Hepatocyte (in vitro differentiated cells): ENCODE data around the gene PCDHB13. TPM values are rescaled to one million over a fixed set of nuclear protein-coding genes. Genes with fewer than 3 reads are reported as not detected.
"Not testable (repeated sequence)": the region's sequence is repeated elsewhere in the genome, so short reads cannot be mapped to it uniquely, and the experiment has no call there.

Experiments
- DNase-seq: peaks from one replicate; pipeline ENCODE4 v3.0.0-alpha.2; 2016; ENCODE audit warnings: low spot score
- H2AFZ ChIP-seq: fragments of 200-600 bp; sonication (generic); 2 replicates; pipeline ENCODE4 v1.6.0; 2016; ENCODE audit warnings: antibody characterized with exemption, mild to moderate bottlenecking
- H3K27ac ChIP-seq: fragments of 200-600 bp; sonication (generic); 2 replicates; pipeline ENCODE4 v1.5.1; 2016; ENCODE audit warnings: mild to moderate bottlenecking
- H3K27me3 ChIP-seq: fragments of 200-600 bp; sonication (generic); 2 replicates; pipeline ENCODE4 v1.6.1; 2016
- H3K36me3 ChIP-seq: fragments of 200-600 bp; sonication (generic); replicated peaks from 2 replicates; pipeline ENCODE4 v1.5.1; 2016; ENCODE audit warnings: low read depth; ENCODE audit not compliant: insufficient read depth
- H3K4me1 ChIP-seq: fragments of 200-600 bp; sonication (generic); 2 replicates; pipeline ENCODE4 v1.5.1; 2016; ENCODE audit warnings: mild to moderate bottlenecking, moderate library complexity; ENCODE audit not compliant: insufficient read depth
- H3K4me2 ChIP-seq: fragments of 200-600 bp; sonication (generic); 2 replicates; pipeline ENCODE4 v1.6.0; 2016
- H3K4me3 ChIP-seq: fragments of 200-600 bp; sonication (generic); 2 replicates; pipeline ENCODE4 v1.5.1; 2016; ENCODE audit warnings: mild to moderate bottlenecking
- H3K79me2 ChIP-seq: fragments of 200-600 bp; sonication (generic); 2 replicates; pipeline ENCODE4 v1.6.0; 2017; ENCODE audit warnings: mild to moderate bottlenecking
- H3K9me2 ChIP-seq: fragments of 200-600 bp; sonication (generic); replicated peaks from 2 replicates; pipeline ENCODE4 v1.6.0; 2017; ENCODE audit warnings: mild to moderate bottlenecking; ENCODE audit not compliant: insufficient read depth
- H3K9me3 ChIP-seq: fragments of 200-600 bp; sonication (generic); 2 replicates; pipeline ENCODE4 v1.5.1; 2016; ENCODE audit warnings: low read depth, mild to moderate bottlenecking
- H4K20me1 ChIP-seq: fragments of 200-600 bp; sonication (generic); 2 replicates; pipeline ENCODE4 v1.6.0; 2016; ENCODE audit warnings: mild to moderate bottlenecking; ENCODE audit not compliant: insufficient read depth, poor library complexity, severe bottlenecking
- CTCF ChIP-seq: fragments of 200-600 bp; sonication (generic); IDR thresholded peaks from 2 replicates; pipeline ENCODE4 v1.5.1; 2016; ENCODE audit warnings: antibody characterized with exemption, mild to moderate bottlenecking; ENCODE audit not compliant: poor library complexity
- EZH2 ChIP-seq: fragments of 200-600 bp; sonication (generic); IDR thresholded peaks from 2 replicates; pipeline ENCODE4 v1.6.1; 2016; ENCODE audit warnings: antibody characterized with exemption, mild to moderate bottlenecking, borderline replicate concordance
- EZH2phosphoT487 ChIP-seq: fragments of 200-600 bp; sonication (generic); IDR thresholded peaks from one replicate; pipeline ENCODE4 v1.6.1; 2018; ENCODE audit warnings: antibody characterized with exemption, mild to moderate bottlenecking, low read depth, moderate library complexity; ENCODE audit not compliant: unreplicated experiment, severe bottlenecking
- WGBS: methylation state at CpG from one replicate; pipeline ENCODE4 v1.1.6; 2016; ENCODE audit warnings: low lambda C conversion rate; ENCODE audit errors: missing lambda C conversion rate; 5-methylcytosine and 5-hydroxymethylcytosine counted together
- polyA plus RNA-seq: library from polyadenylated mRNA; unstranded; fragments of >200 nt; fragmentation: Nextera tagmentation; extraction: Ambion mirVana; gene quantifications from 2 replicates; pipeline ENCODE4 v1.2.1, GENCODE V29; 2016
- total RNA-seq: library from RNA; depleted of rRNA; stranded (reverse); fragments of >200 nt; gene quantifications from 2 replicates; pipeline ENCODE4 v1.2.3, GENCODE V29; 2014

Gene PCDHB13
- total and polyA plus RNA-seq, 2 experiments from 2014 or later, result 1.1 to 1.9 TPM

- Histone ChIP-seq H2AFZ (no peak within 1 kb of the TSS), H3K27ac (no peak within 1 kb of the TSS), H3K79me2 (no peaks in the 10 kb centered on the region), H3K4me1 (no peaks in the 10 kb centered on the region), H3K9me2 (no peaks in the 10 kb centered on the region), H3K36me3 (no peaks in the 10 kb centered on the region), H3K9me3 (no peaks in the 10 kb centered on the region), H3K4me3 (no peak within 1 kb of the TSS), H4K20me1 (no peaks in the 10 kb centered on the region), H3K4me2 (no peak within 1 kb of the TSS), H3K27me3 (no peaks in the 10 kb centered on the region)
- no peak for DNase-seq
- TF ChIP-seq CTCF, result no peak
- no peak for TF ChIP-seq EZH2phosphoT487
- TF ChIP-seq EZH2, result no peak
- WGBS, result 68% methylated on average over 11 of the region's 11 CpGs
Measured at GRCh38 chr5:141208478-141208877, 5.2 kb upstream of the PCDHB13 start, which contains the start of gene PCDHB12. TSS of gene PCDHB12 (plus strand) at chr5:141208719. CDS start at chr5:141208908, 189 bp downstream.

GRCh38 chr5:141210281-141210680 lies 3.4 kb upstream of the PCDHB13 start:
- not testable (repeated sequence) for H4K20me1 ChIP-seq, H3K36me3 ChIP-seq, H3K27ac ChIP-seq, H3K27me3 ChIP-seq, H3K9me2 ChIP-seq, H3K4me2 ChIP-seq, H3K79me2 ChIP-seq, DNase-seq, H3K9me3 ChIP-seq, H3K4me3 ChIP-seq, H3K4me1 ChIP-seq, H2AFZ ChIP-seq
- WGBS, result 96% methylated on average over 26 of the region's 39 CpGs

GRCh38 chr5:141210849-141211248 lies 2.9 kb upstream of the PCDHB13 start:
- not testable (repeated sequence) for H3K4me1 ChIP-seq, H3K27ac ChIP-seq, H2AFZ ChIP-seq, H3K4me3 ChIP-seq, H3K27me3 ChIP-seq, DNase-seq, H3K9me2 ChIP-seq, H3K4me2 ChIP-seq, H3K79me2 ChIP-seq, H4K20me1 ChIP-seq, H3K36me3 ChIP-seq, H3K9me3 ChIP-seq
- 100% methylated on average over 5 of the region's 27 CpGs for WGBS

GRCh38 chr5:141214583-141214982 lies 864 bp downstream of the PCDHB13 start:
- not testable (repeated sequence) for H3K4me3 ChIP-seq, H3K9me3 ChIP-seq, H2AFZ ChIP-seq, H3K9me2 ChIP-seq, H3K4me1 ChIP-seq, H3K79me2 ChIP-seq, H3K4me2 ChIP-seq, H3K27me3 ChIP-seq, H4K20me1 ChIP-seq, H3K27ac ChIP-seq, H3K36me3 ChIP-seq, DNase-seq
- 95% methylated on average over 12 of the region's 12 CpGs for WGBS

- not testable (repeated sequence) for H3K9me3 ChIP-seq, H3K27ac ChIP-seq
- WGBS, result 93% methylated on average over 16 of the region's 40 CpGs
Measured at GRCh38 chr5:141215504-141215903, 1.8 kb downstream of the PCDHB13 start.

GRCh38 chr5:141216035-141216434 lies 2.3 kb downstream of the PCDHB13 start:
- H3K9me3 ChIP-seq, H3K27me3 ChIP-seq, H4K20me1 ChIP-seq, H2AFZ ChIP-seq, H3K4me3 ChIP-seq, H3K27ac ChIP-seq, H3K4me1 ChIP-seq, H3K36me3 ChIP-seq, DNase-seq, H3K79me2 ChIP-seq, H3K9me2 ChIP-seq, H3K4me2 ChIP-seq: not testable (repeated sequence)
- WGBS, result 98% methylated on average over 16 of the region's 26 CpGs

More at GRCh38 chr5:141215504-141215903, 1.8 kb downstream of the PCDHB13 start:
- H3K4me3 ChIP-seq, H3K79me2 ChIP-seq, DNase-seq, H3K4me1 ChIP-seq, H3K4me2 ChIP-seq, H3K36me3 ChIP-seq, H4K20me1 ChIP-seq, H3K9me2 ChIP-seq, H3K27me3 ChIP-seq, H2AFZ ChIP-seq: not testable (repeated sequence)
